Keratinocyte (primary cell): ENCODE measurements around the gene HK1. TPM values are rescaled to one million over a fixed set of nuclear protein-coding genes. Genes with fewer than 3 reads are reported as not detected.

Experiments used
- DNase-seq: peaks from one replicate; pipeline ENCODE4 v3.0.0-alpha.2; 2011; ENCODE audit warnings: low read depth, missing footprints, low spot score
- FAIRE-seq: peaks from 2 replicates; lab custom pipeline; 2011; peaks lifted over from hg19 to GRCh38; lab: Jason Lieb, UNC
- H2AFZ ChIP-seq: 2 replicates; pipeline ENCODE4 v1.6.0; 2012; ENCODE audit warnings: low read length, control low read depth, inconsistent platforms; ENCODE audit not compliant: control insufficient read depth
- H3K27ac ChIP-seq: 2 replicates; pipeline ENCODE4 v1.5.1; 2011; ENCODE audit warnings: low read length; ENCODE audit not compliant: control insufficient read depth, insufficient read depth
- H3K27me3 ChIP-seq: 3 replicates; pipeline ENCODE4 v1.6.0; 2011; ENCODE audit warnings: low read length; ENCODE audit not compliant: control insufficient read depth, insufficient read depth; ENCODE audit errors: extremely low read depth
- H3K36me3 ChIP-seq, 2 experiments: 2 replicates in 1 of 2; 3 replicates in 1 of 2; pipeline ENCODE4 v1.5.1; 2011; ENCODE audit warnings: low read length in 2 of 2, mild to moderate bottlenecking in 1 of 2; ENCODE audit not compliant: control insufficient read depth in 2 of 2, insufficient read depth in 2 of 2; ENCODE audit errors: extremely low read depth in 1 of 2
- H3K4me1 ChIP-seq: 3 replicates; pipeline ENCODE4 v1.5.1; 2011; ENCODE audit warnings: low read length; ENCODE audit not compliant: control insufficient read depth, insufficient read depth; ENCODE audit errors: extremely low read depth
- H3K4me2 ChIP-seq: 3 replicates; pipeline ENCODE4 v1.6.0; 2011; ENCODE audit warnings: low read depth, low read length; ENCODE audit not compliant: control insufficient read depth, insufficient read depth; ENCODE audit errors: extremely low read depth
- H3K4me3 ChIP-seq, 3 experiments: fragments of 200-600 bp in 1 of 3; sonication (generic) in 1 of 3; 2 replicates in 2 of 3; 3 replicates in 1 of 3; pipeline ENCODE4 v1.5.1; 2011 to 2016; ENCODE audit warnings: low read length in 3 of 3, mild to moderate bottlenecking in 3 of 3, control low read depth in 2 of 3, inconsistent platforms in 1 of 3, low read depth in 1 of 3, mixed read lengths in 1 of 3, mixed run types in 1 of 3, moderate library complexity in 1 of 3; ENCODE audit not compliant: control insufficient read depth in 2 of 3, insufficient read depth in 2 of 3; ENCODE audit errors: extremely low read depth in 1 of 3
- H3K79me2 ChIP-seq: 2 replicates; pipeline ENCODE4 v1.6.0; 2012; ENCODE audit warnings: low read length; ENCODE audit not compliant: control insufficient read depth, insufficient read depth
- H3K9ac ChIP-seq: 3 replicates; pipeline ENCODE4 v1.6.0; 2011; ENCODE audit warnings: low read length; ENCODE audit not compliant: control insufficient read depth, insufficient read depth; ENCODE audit errors: extremely low read depth
- H3K9me1 ChIP-seq: 3 replicates; pipeline ENCODE4 v1.6.0; 2011; ENCODE audit warnings: low read length; ENCODE audit not compliant: control insufficient read depth, insufficient read depth; ENCODE audit errors: extremely low read depth
- H3K9me3 ChIP-seq: 2 replicates; pipeline ENCODE4 v1.5.1; 2012; ENCODE audit warnings: low read depth, low read length; ENCODE audit not compliant: control insufficient read depth
- H4K20me1 ChIP-seq: 3 replicates; pipeline ENCODE4 v1.6.0; 2011; ENCODE audit warnings: low read length; ENCODE audit not compliant: control insufficient read depth, insufficient read depth; ENCODE audit errors: extremely low read depth
- CTCF ChIP-seq, 3 experiments: IDR thresholded peaks in 1 of 3; conservative IDR thresholded peaks in 1 of 3; optimal IDR thresholded peaks in 1 of 3; 2 replicates in 2 of 3; 3 replicates in 1 of 3; pipeline versions ENCODE3 to v1.5.1; 2011; ENCODE audit warnings: low read length in 3 of 3, mild to moderate bottlenecking in 3 of 3, moderate library complexity in 2 of 3, control low read depth in 1 of 3, inconsistent platforms in 1 of 3; ENCODE audit not compliant: insufficient read depth in 2 of 3; ENCODE audit errors: extremely low read depth in 1 of 3
- EZH2 ChIP-seq: IDR thresholded peaks from one replicate; pipeline ENCODE4 v1.6.1; 2012; ENCODE audit warnings: inconsistent platforms, mild to moderate bottlenecking, low read length, moderate library complexity
- dilution Hi-C: fragments of 300-500 bp; cut with MboI; formaldehyde crosslinking; loops from one replicate; pipeline ENCODE4 v1.7.0; 2020; ENCODE audit warnings: low sequenced_read_pairs; ENCODE audit not compliant: extremely low pct_ligation_motif_present
- polyA minus RNA-seq, 3 experiments: library from RNA; depleted of rRNA, polyadenylated mRNA; stranded (reverse); fragments of >200 nt; gene quantifications; 1 replicate in 1 of 3; 2 replicates in 1 of 3; 3 replicates in 1 of 3; pipeline ENCODE4 v1.2.3, GENCODE V29; 2011
- polyA plus RNA-seq, 5 experiments: library from polyadenylated mRNA; depleted of rRNA in 3 of 5; stranded (reverse) in 3 of 5; stranded (forward) in 1 of 5; unstranded in 1 of 5; fragments of >200 nt; gene quantifications; 1 replicate in 1 of 5; 2 replicates in 3 of 5; 3 replicates in 1 of 5; pipeline versions ENCODE4 v1.2.1 to v1.2.3, GENCODE V29; 2011 to 2012; ENCODE audit warnings: missing spikeins in 2 of 5, low read depth in 1 of 5, low replicate concordance in 1 of 5

Gene HK1
- polyA plus RNA-seq, result 90.9 to 113 TPM (median 106 TPM) in 3 replicates
- polyA plus RNA-seq (2011; ENCODE audit: low read depth), result 96.6 TPM
- polyA plus RNA-seq (2011; cell fraction: cytosol; rRNA removed), result 84.2 and 112 TPM in 2 replicates
- 148 and 167 TPM in 2 replicates for polyA plus RNA-seq (2011; cell fraction: nucleus; rRNA removed)
- 153 and 155 TPM in 2 replicates for polyA plus RNA-seq (2012; ENCODE audit: low replicate concordance)
- 122 to 178 TPM (median 152 TPM) in 3 replicates for polyA minus RNA-seq
- polyA minus RNA-seq (2011; cell fraction: cytosol; rRNA and poly(A)+ RNA removed), result 85.8 TPM
- 63.3 and 108 TPM in 2 replicates for polyA minus RNA-seq (2011; cell fraction: nucleus; rRNA and poly(A)+ RNA removed)

GRCh38 chr10:69278446-69278963 is at the start of gene HK1:
Gene HK1, plus strand, starts transcription at chr10:69278496.
- Histone ChIP-seq H3K9me3 (no peaks in the 10 kb centered on the region), H3K9ac (no peak within 1 kb of the TSS), H3K9me1 (no peaks in the 10 kb centered on the region), H3K4me2 (no peak within 1 kb of the TSS), H4K20me1 (no peaks in the 10 kb centered on the region), H3K4me1 (no peaks in the 10 kb centered on the region), H3K27ac (no peak within 1 kb of the TSS), H3K27me3 (peaks cover 4% of the 10 kb centered on the region), H3K36me3 (no peaks in the 10 kb centered on the region), H3K4me3 (no peak within 1 kb of the TSS), H2AFZ (no peak within 1 kb of the TSS), H3K79me2 (no peaks in the 10 kb centered on the region)
- dilution Hi-C loops, result no loop called here
- FAIRE-seq (no peak), DNase-seq (no peak)
- no peak for TF ChIP-seq CTCF (optimal IDR thresholded peaks at IDR 0.05 in 1 of 3, IDR thresholded peaks at IDR 0.05 in 1 of 3, conservative IDR thresholded peaks at IDR 0.05 in 1 of 3; ENCODE audit: extremely low read depth in 1 of 3, insufficient read depth in 2 of 3, low read length in 3 of 3)
- TF ChIP-seq EZH2, result no peak

- H2AFZ ChIP-seq, result no peak overlapping the region
- H3K9me1 ChIP-seq, result no peaks in the 10 kb centered on the region
- no peak overlapping the region for H3K4me2 ChIP-seq
- TF ChIP-seq CTCF (optimal IDR thresholded peaks at IDR 0.05 in 1 of 3, IDR thresholded peaks at IDR 0.05 in 1 of 3, conservative IDR thresholded peaks at IDR 0.05 in 1 of 3; ENCODE audit: extremely low read depth in 1 of 3, insufficient read depth in 2 of 3, low read length in 3 of 3), result no peak
- TF ChIP-seq EZH2, result no peak
- no peak for FAIRE-seq
- H3K36me3 ChIP-seq, result no peaks in the 10 kb centered on the region
- H3K9ac ChIP-seq, result no peak overlapping the region
- no peak for DNase-seq
- H3K4me1 ChIP-seq, result peaks cover 28% of the 10 kb centered on the region
- H3K4me3 ChIP-seq, result no peak overlapping the region
- dilution Hi-C loops, result no loop called here
- H3K9me3 ChIP-seq, result no peaks in the 10 kb centered on the region
- H3K27ac ChIP-seq, result no peak overlapping the region
- H3K79me2 ChIP-seq, result no peaks in the 10 kb centered on the region
- H4K20me1 ChIP-seq, result no peaks in the 10 kb centered on the region
- H3K27me3 ChIP-seq, result no peaks in the 10 kb centered on the region
Measured at GRCh38 chr10:69229616-69229916, 48.7 kb upstream of the HK1 start.
